ENCODE data around the gene NRXN3.

DNA sequence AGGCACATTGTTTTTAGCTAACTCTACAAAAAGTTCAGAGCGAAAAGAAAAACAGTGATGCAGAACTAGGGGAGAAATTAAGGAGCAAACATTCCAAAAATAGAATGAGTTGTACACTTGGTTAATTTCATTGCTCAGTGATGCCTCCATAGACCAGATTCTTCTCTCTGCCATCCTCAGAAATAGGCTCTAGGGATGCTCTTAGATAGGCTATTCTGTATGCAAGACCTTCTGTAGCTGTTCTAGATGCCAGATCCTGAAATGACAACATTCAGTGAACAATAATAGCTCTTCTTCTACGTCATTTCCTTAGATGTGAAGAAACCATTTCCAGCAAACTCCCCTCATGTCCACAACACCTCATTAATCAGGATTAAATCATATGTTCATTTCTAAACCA is 1574.9 kb downstream of the NRXN3 start:
- TF ChIP-seq, protein P1, sequence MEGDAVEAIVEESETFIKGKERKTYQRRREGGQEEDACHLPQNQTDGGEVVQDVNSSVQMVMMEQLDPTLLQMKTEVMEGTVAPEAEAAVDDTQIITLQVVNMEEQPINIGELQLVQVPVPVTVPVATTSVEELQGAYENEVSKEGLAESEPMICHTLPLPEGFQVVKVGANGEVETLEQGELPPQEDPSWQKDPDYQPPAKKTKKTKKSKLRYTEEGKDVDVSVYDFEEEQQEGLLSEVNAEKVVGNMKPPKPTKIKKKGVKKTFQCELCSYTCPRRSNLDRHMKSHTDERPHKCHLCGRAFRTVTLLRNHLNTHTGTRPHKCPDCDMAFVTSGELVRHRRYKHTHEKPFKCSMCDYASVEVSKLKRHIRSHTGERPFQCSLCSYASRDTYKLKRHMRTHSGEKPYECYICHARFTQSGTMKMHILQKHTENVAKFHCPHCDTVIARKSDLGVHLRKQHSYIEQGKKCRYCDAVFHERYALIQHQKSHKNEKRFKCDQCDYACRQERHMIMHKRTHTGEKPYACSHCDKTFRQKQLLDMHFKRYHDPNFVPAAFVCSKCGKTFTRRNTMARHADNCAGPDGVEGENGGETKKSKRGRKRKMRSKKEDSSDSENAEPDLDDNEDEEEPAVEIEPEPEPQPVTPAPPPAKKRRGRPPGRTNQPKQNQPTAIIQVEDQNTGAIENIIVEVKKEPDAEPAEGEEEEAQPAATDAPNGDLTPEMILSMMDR (IDR thresholded peaks at IDR 0.05) = no peak
- TF ChIP-seq POLR2A (IDR thresholded peaks at IDR 0.05) = no peak

Data from heart left ventricle (tissue), 13 donors.